A549 (cell line): Measurements from ENCODE around the gene NDUFB7. TPM values are rescaled to one million over a fixed set of nuclear protein-coding genes. Genes with fewer than 3 reads are reported as not detected.

Source experiments
- ATAC-seq, 2 experiments: fragments of 200-7000 bp in 1 of 2; fragments of >200 bp in 1 of 2; cut with Nextera tagmentation in 1 of 2; cut with Tn5 transposase in 1 of 2; 3 replicates each; pipeline versions ENCODE4 v1.8.0 to v1.9.1; 2018 to 2020; ENCODE audit warnings: mild to moderate bottlenecking in 1 of 2, moderate library complexity in 1 of 2
- CTCF ChIA-PET: fragments of 300-600 bp; sonication (Branson Sonifier 250); formaldehyde crosslinking; extraction: SDS; loops from one replicate; lab custom pipeline; 2021; ENCODE audit warnings: antibody characterized with exemption, inconsistent platforms; lab: Yijun Ruan, JAX
- POLR2A ChIA-PET: fragments of 350-600 bp; formaldehyde crosslinking; extraction: SDS; loops from one replicate; lab custom pipeline; 2021; ENCODE audit warnings: antibody characterized with exemption, inconsistent platforms; lab: Yijun Ruan, JAX
- DNase-seq, 2 experiments: peaks; one replicate each; pipeline versions ENCODE4 v3.0.0 to v3.0.0-alpha.2; 2011 to 2016; ENCODE audit warnings: low read depth in 1 of 2, low spot score in 1 of 2
- FAIRE-seq: peaks from 2 replicates; lab custom pipeline; 2011; peaks lifted over from hg19 to GRCh38; lab: Jason Lieb, UNC
- H3K27ac ChIP-seq, 2 experiments: fragments of >200 bp; sonication (Bioruptor Twin); formaldehyde crosslinking; 3 replicates each; pipeline ENCODE4 v1.5.1; 2016 to 2017
- H3K4me1 ChIP-seq: fragments of >200 bp; sonication (Bioruptor Twin); formaldehyde crosslinking; 3 replicates; pipeline ENCODE4 v1.6.1; 2016
- H3K4me2 ChIP-seq: fragments of >200 bp; sonication (Bioruptor Twin); formaldehyde crosslinking; 3 replicates; pipeline ENCODE4 v1.6.1; 2016
- H3K4me3 ChIP-seq: fragments of >200 bp; sonication (Bioruptor Twin); formaldehyde crosslinking; 3 replicates; pipeline ENCODE4 v1.5.1; 2016
- H3K9me3 ChIP-seq: fragments of >200 bp; sonication (Bioruptor Twin); formaldehyde crosslinking; 3 replicates; pipeline ENCODE4 v1.6.1; 2016
- BHLHE40 ChIP-seq: IDR thresholded peaks from 2 replicates; pipeline ENCODE4 v1.6.1; 2012; ENCODE audit warnings: low read depth, low read length, inconsistent platforms
- CBX2 ChIP-seq: fragments of 200-600 bp; sonication (generic); IDR thresholded peaks from 2 replicates; pipeline ENCODE4 v1.6.1; 2016; ENCODE audit warnings: low read depth, mild to moderate bottlenecking, borderline replicate concordance
- CBX8 ChIP-seq: fragments of 200-600 bp; sonication (generic); IDR thresholded peaks from 2 replicates; pipeline ENCODE4 v1.6.1; 2016
- CHD4 ChIP-seq: fragments of 200-600 bp; sonication (generic); IDR thresholded peaks from 2 replicates; pipeline ENCODE4 v1.6.1; 2016; ENCODE audit warnings: antibody characterized with exemption, mild to moderate bottlenecking, borderline replicate concordance
- EP300 ChIP-seq, 2 experiments: fragments of >200 bp; sonication (Bioruptor Twin); formaldehyde crosslinking; IDR thresholded peaks; 2 replicates in 1 of 2; 3 replicates in 1 of 2; pipeline ENCODE4 v1.6.1; 2016 to 2017
- ESRRA ChIP-seq: fragments of 150-350 bp; IDR thresholded peaks from 2 replicates; pipeline ENCODE4 v1.6.1; 2014; ENCODE audit warnings: mild to moderate bottlenecking, low read length, borderline replicate concordance
- FOSB ChIP-seq: fragments of 250-450 bp; sonication (Bioruptor Pico); IDR thresholded peaks from 2 replicates; pipeline ENCODE4 v1.5.0; 2020; ENCODE audit warnings: mild to moderate bottlenecking, moderate library complexity
- HEYL ChIP-seq: fragments of 250-450 bp; sonication (Bioruptor Pico); IDR thresholded peaks from 2 replicates; pipeline ENCODE4 v1.8.0; 2021; ENCODE audit warnings: mild to moderate bottlenecking, moderate library complexity
- HOXA7 ChIP-seq: fragments of 250-450 bp; sonication (Bioruptor Pico); IDR thresholded peaks from 2 replicates; pipeline ENCODE4 v1.5.0; 2020; ENCODE audit warnings: mild to moderate bottlenecking, moderate library complexity
- HOXB13 ChIP-seq: fragments of 250-450 bp; sonication (Bioruptor Pico); IDR thresholded peaks from 2 replicates; pipeline ENCODE4 v1.5.0; 2020; ENCODE audit warnings: low read depth, mild to moderate bottlenecking, moderate library complexity
- JUN ChIP-seq, 2 experiments: fragments of >200 bp; sonication (Bioruptor Twin); formaldehyde crosslinking; IDR thresholded peaks; 2 replicates in 1 of 2; 3 replicates in 1 of 2; pipeline ENCODE4 v1.6.1; 2016 to 2017
- KDM1A ChIP-seq: fragments of 200-600 bp; sonication (generic); IDR thresholded peaks from 2 replicates; pipeline ENCODE4 v1.6.1; 2016; ENCODE audit warnings: low read depth, mild to moderate bottlenecking
- KDM5A ChIP-seq: fragments of 200-600 bp; sonication (generic); IDR thresholded peaks from 2 replicates; pipeline ENCODE4 v1.6.1; 2016; ENCODE audit warnings: antibody characterized with exemption, mild to moderate bottlenecking
- MYC ChIP-seq: IDR thresholded peaks from 2 replicates; pipeline ENCODE4 v1.6.1; 2012; ENCODE audit warnings: mild to moderate bottlenecking, inconsistent platforms, low read length, improper control_type of control experiment, borderline replicate concordance
- NFE2L2 ChIP-seq: fragments of 150-350 bp; conservative IDR thresholded peaks from 2 replicates; pipeline ENCODE4 v1.6.1; 2014; ENCODE audit warnings: low read length
- NPAS2 ChIP-seq: fragments of 250-450 bp; sonication (Bioruptor Pico); IDR thresholded peaks from 2 replicates; pipeline ENCODE4 v1.8.0; 2022; ENCODE audit warnings: mild to moderate bottlenecking, moderate library complexity, borderline replicate concordance
- NR3C1 ChIP-seq: fragments of >200 bp; sonication (Bioruptor Twin); formaldehyde crosslinking; IDR thresholded peaks from 3 replicates; pipeline ENCODE4 v1.6.1; 2017
- PHF8 ChIP-seq: fragments of 200-600 bp; sonication (generic); IDR thresholded peaks from 2 replicates; pipeline ENCODE4 v1.6.1; 2016; ENCODE audit warnings: low read depth, mild to moderate bottlenecking, antibody characterized with exemption, moderate library complexity, borderline replicate concordance
- POLR2A ChIP-seq: IDR thresholded peaks from 2 replicates; pipeline ENCODE4 v1.6.1; 2012; ENCODE audit warnings: mild to moderate bottlenecking, low read length
- POLR2AphosphoS2 ChIP-seq: conservative IDR thresholded peaks from 2 replicates; pipeline ENCODE4 v1.6.1; 2012; ENCODE audit warnings: low read length, improper control_type of control experiment, inconsistent platforms
- RARB ChIP-seq: fragments of 250-450 bp; sonication (Bioruptor Pico); IDR thresholded peaks from 2 replicates; pipeline ENCODE4 v1.8.0; 2021; ENCODE audit warnings: mild to moderate bottlenecking, moderate library complexity
- RCOR1 ChIP-seq: fragments of 150-350 bp; IDR thresholded peaks from 2 replicates; pipeline ENCODE4 v1.6.1; 2014; ENCODE audit warnings: antibody characterized with exemption, low read length, low read depth
- SMC3 ChIP-seq: fragments of >200 bp; sonication (Bioruptor Twin); formaldehyde crosslinking; IDR thresholded peaks from 3 replicates; pipeline ENCODE4 v1.6.1; 2018; ENCODE audit warnings: inconsistent platforms
- TFCP2L1 ChIP-seq: fragments of 250-450 bp; sonication (Bioruptor Pico); IDR thresholded peaks from 2 replicates; pipeline ENCODE4 v1.5.0; 2021; ENCODE audit warnings: mild to moderate bottlenecking
- TP53 ChIP-seq: fragments of 250-450 bp; sonication (Bioruptor Pico); IDR thresholded peaks from 2 replicates; pipeline ENCODE4 v1.5.0; 2021; ENCODE audit warnings: mild to moderate bottlenecking, moderate library complexity
- ZNF302 ChIP-seq: fragments of 250-450 bp; sonication (Bioruptor Pico); IDR thresholded peaks from 2 replicates; pipeline ENCODE4 v1.9.0; 2021; ENCODE audit warnings: inconsistent platforms, mild to moderate bottlenecking, moderate library complexity
- ZSCAN20 ChIP-seq: fragments of 250-450 bp; sonication (Bioruptor Pico); IDR thresholded peaks from 2 replicates; pipeline ENCODE4 v1.8.0; 2022; ENCODE audit warnings: mild to moderate bottlenecking, moderate library complexity
- WGBS: methylation state at CpG from one replicate; pipeline ENCODE4 v1.1.6; 2017; ENCODE audit errors: missing lambda C conversion rate; 5-methylcytosine and 5-hydroxymethylcytosine counted together
- polyA plus RNA-seq, 4 experiments: library from polyadenylated mRNA; depleted of rRNA in 3 of 4; stranded (reverse); fragments of >200 nt; fragmentation: RNase III in 1 of 4; extraction: RNeasy Plus Mini Kit Qiagen cat#74134 plus additional on column Dnase treatment in 1 of 4; gene quantifications; 2 replicates in 3 of 4; 3 replicates in 1 of 4; pipeline ENCODE4 v1.2.3, GENCODE V29; 2011 to 2017
- TF ChIP-seq, protein P1 (sequence below): fragments of 150-350 bp; IDR thresholded peaks from 2 replicates; pipeline ENCODE4 v1.6.1; 2014; ENCODE audit warnings: low read depth, mild to moderate bottlenecking, low read length
- TF ChIP-seq, protein P2 (sequence below): fragments of 250-450 bp; sonication (Bioruptor Pico); IDR thresholded peaks from 2 replicates; pipeline ENCODE4 v1.5.0; 2020; ENCODE audit warnings: low read depth, mild to moderate bottlenecking, moderate library complexity
- TF ChIP-seq, protein P3 (sequence below): fragments of >200 bp; sonication (Bioruptor Twin); formaldehyde crosslinking; IDR thresholded peaks from 3 replicates; pipeline ENCODE4 v1.5.1; 2016

The NDUFB7 gene
- polyA plus RNA-seq, 2 of the 4 experiments (the other 2 are of a cell fraction) = 82.3 to 158 TPM

DNA sequence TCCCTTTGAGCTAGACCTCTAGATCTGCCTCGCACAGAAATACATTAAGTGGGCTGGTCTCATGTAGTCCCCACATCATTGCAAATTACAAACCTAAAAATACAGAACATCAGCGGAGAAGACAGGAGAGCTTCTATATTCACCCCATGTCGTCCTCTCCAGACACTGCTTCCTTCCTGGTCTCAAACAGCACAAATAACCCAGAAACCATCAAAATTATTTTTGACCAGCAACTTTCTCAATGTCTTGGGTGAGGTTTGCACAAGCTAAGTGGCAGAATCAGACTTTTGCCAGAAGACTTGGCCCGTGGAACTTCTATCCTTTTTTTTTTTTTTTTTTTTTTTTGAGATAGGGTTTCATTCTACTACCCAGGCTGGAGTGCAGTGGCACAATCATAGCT is 39.2 kb upstream of the NDUFB7 start (continued):
- no peak for TF ChIP-seq KDM1A
- TF ChIP-seq POLR2AphosphoS2 = no peak
- no peak for TF ChIP-seq TFCP2L1 (CRISPR knock-in tag)
- TF ChIP-seq HOXA7 = no peak

DNA sequence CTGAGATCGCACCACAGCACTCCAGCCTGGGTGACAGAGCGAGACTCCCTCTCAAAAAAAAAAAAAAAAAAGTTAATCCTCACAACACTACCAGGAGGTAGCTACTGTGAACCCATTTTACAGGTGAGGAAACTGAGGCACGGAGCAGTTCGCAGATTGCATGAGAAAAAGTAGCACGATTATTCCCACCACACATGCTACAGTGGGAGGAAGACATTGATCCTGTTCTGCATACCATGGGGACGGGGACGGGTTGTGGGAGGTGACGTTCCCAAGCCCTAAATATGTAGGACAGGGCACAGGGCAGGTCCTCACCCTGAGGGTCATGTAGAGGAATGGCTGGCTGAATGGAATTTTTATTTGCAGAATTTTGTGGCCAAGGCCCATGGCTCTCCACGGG is 34.8 kb upstream of the NDUFB7 start:
- WGBS = 33% methylated on average over 9 of the region's 9 CpGs
- Histone ChIP-seq H3K9me3 (no peaks in the 10 kb centered on the region), H3K4me3 (no peak overlapping the region), H3K27ac (no peak overlapping the region), H3K4me2 (no peak overlapping the region), H3K4me1 (no peaks in the 10 kb centered on the region)
- CTCF ChIA-PET = interaction anchor here (0.6 kb wide), 2 partner anchors 33 to 946 kb away, joined by 3 to 4 read pairs; no protein-coding TSS in a partner anchor
- TF ChIP-seq NR3C1 = no peak
- no peak for TF ChIP-seq RCOR1
- TF ChIP-seq, protein P1, sequence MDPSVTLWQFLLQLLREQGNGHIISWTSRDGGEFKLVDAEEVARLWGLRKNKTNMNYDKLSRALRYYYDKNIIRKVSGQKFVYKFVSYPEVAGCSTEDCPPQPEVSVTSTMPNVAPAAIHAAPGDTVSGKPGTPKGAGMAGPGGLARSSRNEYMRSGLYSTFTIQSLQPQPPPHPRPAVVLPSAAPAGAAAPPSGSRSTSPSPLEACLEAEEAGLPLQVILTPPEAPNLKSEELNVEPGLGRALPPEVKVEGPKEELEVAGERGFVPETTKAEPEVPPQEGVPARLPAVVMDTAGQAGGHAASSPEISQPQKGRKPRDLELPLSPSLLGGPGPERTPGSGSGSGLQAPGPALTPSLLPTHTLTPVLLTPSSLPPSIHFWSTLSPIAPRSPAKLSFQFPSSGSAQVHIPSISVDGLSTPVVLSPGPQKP = no peak
- TF ChIP-seq ZSCAN20 (CRISPR knock-in tag) = no peak
- TF ChIP-seq RARB (CRISPR knock-in tag) = no peak
- no peak for TF ChIP-seq POLR2A
- TF ChIP-seq MYC = no peak
- TF ChIP-seq, protein P2, sequence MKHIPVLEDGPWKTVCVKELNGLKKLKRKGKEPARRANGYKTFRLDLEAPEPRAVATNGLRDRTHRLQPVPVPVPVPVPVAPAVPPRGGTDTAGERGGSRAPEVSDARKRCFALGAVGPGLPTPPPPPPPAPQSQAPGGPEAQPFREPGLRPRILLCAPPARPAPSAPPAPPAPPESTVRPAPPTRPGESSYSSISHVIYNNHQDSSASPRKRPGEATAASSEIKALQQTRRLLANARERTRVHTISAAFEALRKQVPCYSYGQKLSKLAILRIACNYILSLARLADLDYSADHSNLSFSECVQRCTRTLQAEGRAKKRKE (CRISPR knock-in tag) = no peak
- no peak for TF ChIP-seq PHF8
- TF ChIP-seq EP300 (IDR thresholded peaks at IDR 0.05) = no peak
- TF ChIP-seq TFCP2L1 (CRISPR knock-in tag) = no peak
- no peak for TF ChIP-seq NFE2L2
- no peak for TF ChIP-seq ESRRA
- no peak for TF ChIP-seq BHLHE40
- no peak for ATAC-seq
- DNase-seq = no peak
- POLR2A ChIA-PET = no interaction called here
- no peak for FAIRE-seq

DNA sequence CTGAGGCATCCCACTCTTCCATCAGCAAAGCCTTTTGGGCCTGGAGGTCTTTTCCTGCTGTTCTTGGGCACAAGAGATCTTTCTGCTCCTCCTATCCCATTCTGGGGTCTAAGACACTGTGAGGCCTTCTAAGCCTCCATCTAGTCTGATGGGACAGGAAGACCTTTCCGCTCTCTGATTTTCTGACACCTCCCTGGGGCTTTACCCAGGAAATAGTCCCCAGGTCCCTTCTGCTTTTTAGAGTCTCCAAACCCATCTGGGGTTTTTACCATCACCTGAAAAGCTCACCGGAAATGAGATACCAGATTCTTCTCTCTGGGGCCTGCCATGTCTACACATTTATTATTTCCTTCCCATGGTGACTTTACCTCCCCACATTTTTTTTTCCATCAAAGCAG is 32.1 kb upstream of the NDUFB7 start:
- ATAC-seq (no peak), FAIRE-seq (no peak)
- CTCF ChIA-PET = interaction anchor here (0.7 kb wide), 1 partner anchor 25 kb away, joined by 6 read pairs; no protein-coding TSS in a partner anchor

More for the DNA sequence above, 32.1 kb upstream of the NDUFB7 start:
- DNase-seq = no peak
- TF ChIP-seq SMC3 (no peak), JUN (IDR thresholded peaks at IDR 0.05) (no peak), CBX8 (no peak), KDM5A (no peak), FOSB (CRISPR knock-in tag) (no peak), NPAS2 (CRISPR knock-in tag) (no peak), TP53 (no peak), TFCP2L1 (CRISPR knock-in tag) (no peak), CBX2 (no peak), HEYL (no peak), HOXB13 (CRISPR knock-in tag) (no peak), CHD4 (no peak), EP300 (IDR thresholded peaks at IDR 0.05) (no peak), ZNF302 (no peak)
- TF ChIP-seq, protein P3, sequence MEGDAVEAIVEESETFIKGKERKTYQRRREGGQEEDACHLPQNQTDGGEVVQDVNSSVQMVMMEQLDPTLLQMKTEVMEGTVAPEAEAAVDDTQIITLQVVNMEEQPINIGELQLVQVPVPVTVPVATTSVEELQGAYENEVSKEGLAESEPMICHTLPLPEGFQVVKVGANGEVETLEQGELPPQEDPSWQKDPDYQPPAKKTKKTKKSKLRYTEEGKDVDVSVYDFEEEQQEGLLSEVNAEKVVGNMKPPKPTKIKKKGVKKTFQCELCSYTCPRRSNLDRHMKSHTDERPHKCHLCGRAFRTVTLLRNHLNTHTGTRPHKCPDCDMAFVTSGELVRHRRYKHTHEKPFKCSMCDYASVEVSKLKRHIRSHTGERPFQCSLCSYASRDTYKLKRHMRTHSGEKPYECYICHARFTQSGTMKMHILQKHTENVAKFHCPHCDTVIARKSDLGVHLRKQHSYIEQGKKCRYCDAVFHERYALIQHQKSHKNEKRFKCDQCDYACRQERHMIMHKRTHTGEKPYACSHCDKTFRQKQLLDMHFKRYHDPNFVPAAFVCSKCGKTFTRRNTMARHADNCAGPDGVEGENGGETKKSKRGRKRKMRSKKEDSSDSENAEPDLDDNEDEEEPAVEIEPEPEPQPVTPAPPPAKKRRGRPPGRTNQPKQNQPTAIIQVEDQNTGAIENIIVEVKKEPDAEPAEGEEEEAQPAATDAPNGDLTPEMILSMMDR = no peak
- TF ChIP-seq, all 56 proteins: peak for 0
- no peaks in the 10 kb centered on the region for H3K9me3 ChIP-seq
- WGBS = 67% methylated on average over 2 of the region's 2 CpGs
- no peak overlapping the region for H3K27ac ChIP-seq
- POLR2A ChIA-PET = no interaction called here
- no peak overlapping the region for H3K4me2 ChIP-seq
- H3K4me3 ChIP-seq = no peak overlapping the region
- H3K4me1 ChIP-seq = no peaks in the 10 kb centered on the region
